ENCODE data around the gene PRX. TPM values are rescaled to one million over a fixed set of nuclear protein-coding genes. Genes with fewer than 3 reads are reported as not detected.

Gene PRX
- total and polyA plus RNA-seq, 9 of the 15 experiments (the other 6 are each of a cell fraction or from before 2014, with no cell fraction given): 0.65 to 3.5 (median 1.7) TPM; not detected in 2

- TF ChIP-seq FOXK2 (conservative IDR thresholded peaks at IDR 0.05 in 1 of 2, IDR thresholded peaks at IDR 0.05 in 1 of 2; ENCODE audit: low read depth in 2 of 2) (no peak; a peak in 1 of 4 replicates), SREBF1 (IDR thresholded peaks at IDR 0.05; ENCODE audit: borderline replicate concordance, low read depth, low read length) (peak; percentile 42; the same call in 1 of the 2 replicates), ZC3H8 (IDR thresholded peaks at IDR 0.05) (no peak), HMGXB4 (CRISPR knock-in tag; IDR thresholded peaks at IDR 0.05) (0 out of 2 replicates have a peak, but pooled peaks have one; percentile 78), ZNF41 (CRISPR knock-in tag; conservative IDR thresholded peaks at IDR 0.05) (no peak), ZBTB43 (CRISPR knock-in tag; IDR thresholded peaks at IDR 0.05) (peak; percentile 56; the same call in 1 of the 2 replicates), ETV1 (tag; conservative IDR thresholded peaks at IDR 0.05; ENCODE audit: low read depth) (0 out of 2 replicates have a peak, but pooled peaks have one; percentile 29), NRF1 (conservative IDR thresholded peaks at IDR 0.05 in 1 of 2, IDR thresholded peaks at IDR 0.05 in 1 of 2) (peak; percentile 90 to 92), FOS (IDR thresholded peaks at IDR 0.05; ENCODE audit: extremely low read depth, insufficient read length) (no peak), ZBTB9 (CRISPR knock-in tag; IDR thresholded peaks at IDR 0.05) (no peak), FOSL1 (tag; conservative IDR thresholded peaks at IDR 0.05) (peak; percentile 77), ZNF395 (CRISPR knock-in tag; IDR thresholded peaks at IDR 0.05) (no peak; the same call in 1 of the 2 replicates), ZNF3 (CRISPR knock-in tag; IDR thresholded peaks at IDR 0.05) (no peak), ZNF778 (CRISPR knock-in tag; IDR thresholded peaks at IDR 0.05) (no peak), ZNF124 (CRISPR knock-in tag; IDR thresholded peaks at IDR 0.05) (no peak), ZNF75A (CRISPR knock-in tag; IDR thresholded peaks at IDR 0.05) (no peak), STAT6 (CRISPR knock-in tag; IDR thresholded peaks at IDR 0.05) (no peak), SRSF3 (IDR thresholded peaks at IDR 0.05; ENCODE audit: insufficient read depth, low read length) (no peak)
Observed at GRCh38 chr19:40420766-40421765, 7.9 kb upstream of the PRX start (continued).
